Skeletal muscle satellite cell (primary cell): Measurements from ENCODE around the gene DHX36.

ENCODE experiments used
- H3K27me3 ChIP-seq: 2 replicates; pipeline ENCODE4 v1.7.0; 2013; ENCODE audit warnings: low read length; ENCODE audit not compliant: control insufficient read depth, insufficient read depth
- H3K36me3 ChIP-seq: 2 replicates; pipeline ENCODE4 v1.7.0; 2013; ENCODE audit warnings: mild to moderate bottlenecking, control low read depth, low read length; ENCODE audit not compliant: insufficient read depth
- H3K4me1 ChIP-seq: 2 replicates; pipeline ENCODE4 v1.7.0; 2013; ENCODE audit warnings: low read length; ENCODE audit not compliant: control insufficient read depth, insufficient read depth
- H3K4me2 ChIP-seq: 2 replicates; pipeline ENCODE4 v1.7.0; 2013; ENCODE audit warnings: mild to moderate bottlenecking, low read length
- H3K4me3 ChIP-seq: 2 replicates; pipeline ENCODE4 v1.7.0; 2013; ENCODE audit warnings: low read length
- H3K9ac ChIP-seq: 2 replicates; pipeline ENCODE4 v1.7.0; 2013; ENCODE audit warnings: mild to moderate bottlenecking, low read depth, low read length, moderate library complexity
- H3K9me3 ChIP-seq: replicated peaks from 2 replicates; pipeline ENCODE4 v1.7.0; 2013; ENCODE audit warnings: mild to moderate bottlenecking, control low read depth, low read length

DHX36 gene

DNA sequence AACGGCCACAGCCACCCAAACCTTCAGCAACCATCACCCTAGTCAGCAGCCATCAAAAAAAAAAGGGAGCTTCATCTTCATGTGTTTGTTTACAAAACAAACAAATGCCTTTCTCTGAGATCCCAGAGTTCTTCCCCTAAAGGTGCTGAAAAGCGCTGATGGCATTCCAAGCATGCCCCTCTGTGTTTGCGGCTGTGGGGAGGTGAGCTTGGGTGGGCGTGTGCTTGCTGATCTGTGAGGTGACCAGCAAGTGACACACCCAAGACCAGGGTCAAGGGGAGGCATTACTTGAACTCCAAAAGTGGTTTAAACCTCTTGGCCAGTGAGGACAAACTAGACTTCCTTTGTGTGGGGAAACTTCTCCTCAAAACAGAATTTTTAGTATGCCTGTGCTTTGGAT is 81.5 kb downstream of the DHX36 start:
- H3K36me3 ChIP-seq: no peaks in the 10 kb centered on the region
- H3K4me3 ChIP-seq: no peak overlapping the region
- H3K4me1 ChIP-seq: peaks cover 36% of the 10 kb centered on the region
- H3K27me3 ChIP-seq: no peaks in the 10 kb centered on the region
- H3K9me3 ChIP-seq: no peaks in the 10 kb centered on the region
- H3K4me2 ChIP-seq: peak overlapping the region; percentile 45
- peak overlapping the region; percentile 30 for H3K9ac ChIP-seq

- Histone ChIP-seq H3K4me2 (no peak overlapping the region), H3K9me3 (no peaks in the 10 kb centered on the region), H3K27me3 (no peaks in the 10 kb centered on the region), H3K4me1 (peaks cover 37% of the 10 kb centered on the region), H3K9ac (no peak overlapping the region), H3K36me3 (no peaks in the 10 kb centered on the region), H3K4me3 (no peak overlapping the region)
Observed at GRCh38 chr3:154241496-154241895, 82.8 kb downstream of the DHX36 start.

DNA sequence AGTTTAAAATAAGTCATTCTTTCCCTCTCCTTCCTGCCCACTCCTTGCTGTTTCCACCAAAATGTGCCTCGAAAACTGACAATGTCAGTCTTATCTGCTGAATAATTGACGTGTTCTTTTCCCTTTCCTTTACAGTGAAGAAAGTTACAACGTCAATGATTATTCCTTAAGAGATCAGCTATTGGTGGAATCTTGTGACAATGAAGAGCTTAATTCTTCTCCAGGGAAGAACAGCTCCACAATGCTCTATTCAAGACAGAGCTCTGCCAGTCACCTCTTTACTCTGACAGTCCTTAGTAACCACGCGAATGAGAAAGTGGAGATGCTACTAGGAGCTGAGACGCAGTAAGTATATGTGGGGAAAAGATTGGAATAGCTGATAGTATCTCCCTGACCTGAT is 84.1 kb downstream of the DHX36 start:
- H3K36me3 ChIP-seq: no peaks in the 10 kb centered on the region
- no peak overlapping the region for H3K4me3 ChIP-seq
- no peak overlapping the region for H3K9ac ChIP-seq
- H3K27me3 ChIP-seq: no peaks in the 10 kb centered on the region
- H3K4me2 ChIP-seq: no peak overlapping the region
- H3K4me1 ChIP-seq: peaks cover 33% of the 10 kb centered on the region
- H3K9me3 ChIP-seq: no peaks in the 10 kb centered on the region

- no peaks in the 10 kb centered on the region for H3K27me3 ChIP-seq
- H3K36me3 ChIP-seq: no peaks in the 10 kb centered on the region
- H3K4me3 ChIP-seq: no peak overlapping the region
- no peaks in the 10 kb centered on the region for H3K9me3 ChIP-seq
- no peak overlapping the region for H3K9ac ChIP-seq
- no peak overlapping the region for H3K4me2 ChIP-seq
- peaks cover 3% of the 10 kb centered on the region for H3K4me1 ChIP-seq
Observed at GRCh38 chr3:154236331-154236730, 88.0 kb downstream of the DHX36 start.

DNA sequence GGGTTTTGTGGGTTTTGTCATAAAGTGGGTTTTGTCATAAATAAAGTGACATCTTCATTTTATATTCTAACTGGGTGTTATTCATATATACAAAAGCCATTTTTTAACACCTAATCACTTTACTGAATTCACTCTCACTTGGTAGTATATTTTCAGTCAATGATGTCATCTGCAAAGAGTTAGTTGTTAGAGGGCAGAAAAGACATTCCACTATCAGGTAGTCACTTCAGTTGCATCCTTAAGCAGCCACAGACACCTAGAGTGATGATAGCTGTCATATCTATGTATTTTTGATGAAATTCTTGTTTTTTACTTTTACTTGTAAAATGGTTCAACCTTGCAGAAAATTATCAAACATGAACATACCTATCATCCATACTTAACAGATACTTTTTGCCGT is 89.0 kb downstream of the DHX36 start:
- Histone ChIP-seq H3K4me3 (no peak overlapping the region), H3K4me1 (peaks cover 3% of the 10 kb centered on the region), H3K4me2 (no peak overlapping the region), H3K9ac (no peak overlapping the region), H3K27me3 (no peaks in the 10 kb centered on the region), H3K9me3 (no peaks in the 10 kb centered on the region), H3K36me3 (no peaks in the 10 kb centered on the region)

GRCh38 chr3:154229217-154229590 is 95.1 kb downstream of the DHX36 start:
- Histone ChIP-seq H3K36me3 (no peaks in the 10 kb centered on the region), H3K9me3 (no peaks in the 10 kb centered on the region), H3K4me3 (no peak overlapping the region), H3K27me3 (no peaks in the 10 kb centered on the region), H3K4me2 (no peak overlapping the region), H3K9ac (no peak overlapping the region), H3K4me1 (no peaks in the 10 kb centered on the region)

DNA sequence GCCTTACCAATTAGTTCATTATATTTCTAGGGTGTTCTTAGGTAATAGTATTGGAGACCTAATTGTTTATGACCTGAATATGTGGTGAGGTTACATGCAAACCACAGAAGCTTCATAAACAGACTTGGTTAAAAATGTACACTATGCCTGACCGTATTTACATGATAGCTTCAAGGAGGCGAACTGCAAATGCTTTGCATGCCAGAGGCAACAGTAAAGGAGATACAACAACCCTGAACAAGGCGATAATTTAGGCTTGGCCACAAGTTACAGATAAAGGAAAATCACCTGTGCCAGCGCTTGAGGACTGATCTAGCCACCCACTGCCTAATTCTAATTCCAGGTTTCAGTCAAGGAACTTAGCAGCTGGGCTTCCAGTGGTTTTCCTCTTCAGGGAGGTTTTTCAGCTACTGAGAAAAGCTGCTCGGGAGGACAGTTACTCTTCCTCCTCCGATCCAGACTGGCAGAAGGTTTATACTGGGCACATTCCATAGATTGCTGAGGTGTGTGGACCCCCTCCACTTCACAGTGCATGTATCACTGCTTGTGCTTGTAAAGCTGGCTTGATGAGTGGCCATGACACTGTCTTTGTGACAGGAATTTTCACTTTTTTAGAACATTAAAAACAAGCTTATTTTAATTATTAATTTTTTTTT is 95.6 kb downstream of the DHX36 start:
- Histone ChIP-seq H3K9me3 (no peaks in the 10 kb centered on the region), H3K9ac (no peak overlapping the region), H3K4me1 (no peaks in the 10 kb centered on the region), H3K36me3 (no peaks in the 10 kb centered on the region), H3K4me2 (no peak overlapping the region), H3K4me3 (no peak overlapping the region), H3K27me3 (no peaks in the 10 kb centered on the region)

- no peaks in the 10 kb centered on the region for H3K27me3 ChIP-seq
- H3K4me1 ChIP-seq: no peaks in the 10 kb centered on the region
- no peaks in the 10 kb centered on the region for H3K36me3 ChIP-seq
- no peak overlapping the region for H3K4me2 ChIP-seq
- no peaks in the 10 kb centered on the region for H3K9me3 ChIP-seq
- no peak overlapping the region for H3K4me3 ChIP-seq
- H3K9ac ChIP-seq: no peak overlapping the region
Observed at GRCh38 chr3:154227531-154227930, 96.8 kb downstream of the DHX36 start.

GRCh38 chr3:154225536-154225935 is 98.8 kb downstream of the DHX36 start:
- H3K9me3 ChIP-seq: no peaks in the 10 kb centered on the region
- H3K4me1 ChIP-seq: no peaks in the 10 kb centered on the region
- no peaks in the 10 kb centered on the region for H3K36me3 ChIP-seq
- no peak overlapping the region for H3K9ac ChIP-seq
- no peaks in the 10 kb centered on the region for H3K27me3 ChIP-seq
- H3K4me2 ChIP-seq: no peak overlapping the region
- H3K4me3 ChIP-seq: no peak overlapping the region

DNA sequence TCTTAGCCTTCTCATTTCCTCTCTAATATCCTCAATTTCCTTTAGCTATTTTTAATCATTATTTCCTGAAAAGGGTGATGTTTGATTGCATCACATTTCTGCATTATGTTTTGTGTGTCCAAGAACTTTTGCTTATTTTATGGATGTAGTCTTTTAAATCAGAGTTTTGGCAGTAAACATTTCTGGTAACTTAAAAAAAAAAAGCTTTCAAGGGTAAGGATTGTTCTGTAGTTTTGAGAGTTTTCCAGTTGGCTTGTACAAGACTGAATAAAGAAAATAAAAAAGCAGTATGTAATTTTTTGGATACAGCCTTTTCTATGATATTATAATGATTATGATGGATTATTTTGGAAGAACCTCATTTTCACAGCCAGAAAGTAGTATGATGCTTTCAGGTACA is 99.4 kb downstream of the DHX36 start:
- no peak overlapping the region for H3K4me3 ChIP-seq
- H3K4me1 ChIP-seq: no peaks in the 10 kb centered on the region
- no peaks in the 10 kb centered on the region for H3K27me3 ChIP-seq
- H3K36me3 ChIP-seq: no peaks in the 10 kb centered on the region
- no peaks in the 10 kb centered on the region for H3K9me3 ChIP-seq
- no peak overlapping the region for H3K4me2 ChIP-seq
- H3K9ac ChIP-seq: no peak overlapping the region

DNA sequence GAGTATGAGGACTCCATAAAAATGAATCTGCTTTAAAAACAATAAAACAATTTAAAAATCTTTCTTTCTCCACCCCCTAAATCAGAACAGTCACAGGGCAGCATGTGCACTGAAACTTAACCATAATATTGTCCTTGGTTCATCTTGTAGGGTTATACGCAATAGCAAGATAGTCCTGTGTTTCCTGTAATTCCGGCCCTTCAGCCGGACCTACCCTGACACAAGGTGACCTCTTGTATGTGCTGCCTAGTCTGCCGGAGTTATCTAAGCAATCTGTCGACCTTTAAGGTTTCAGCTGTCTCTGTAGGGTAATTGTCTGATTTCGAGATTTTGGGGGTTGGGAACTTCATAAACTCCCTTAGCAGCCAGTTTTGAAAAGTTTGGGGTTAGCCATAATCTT is 99.9 kb downstream of the DHX36 start:
- Histone ChIP-seq H3K9ac (no peak overlapping the region), H3K4me3 (no peak overlapping the region)

GRCh38 chr3:154223519-154223918 is 100.8 kb downstream of the DHX36 start:
- Histone ChIP-seq H3K36me3 (no peaks in the 10 kb centered on the region), H3K4me1 (no peaks in the 10 kb centered on the region), H3K9ac (no peak overlapping the region), H3K9me3 (no peaks in the 10 kb centered on the region), H3K27me3 (no peaks in the 10 kb centered on the region), H3K4me2 (no peak overlapping the region), H3K4me3 (no peak overlapping the region)

More for the DNA sequence above, 99.9 kb downstream of the DHX36 start:
- Histone ChIP-seq H3K4me2 (no peak overlapping the region), H3K4me1 (no peaks in the 10 kb centered on the region), H3K9me3 (no peaks in the 10 kb centered on the region), H3K36me3 (no peaks in the 10 kb centered on the region), H3K27me3 (no peaks in the 10 kb centered on the region)
